HCT116 (cell line): Measurements from ENCODE around the gene LDHD. TPM values are rescaled to one million over a fixed set of nuclear protein-coding genes. Genes with fewer than 3 reads are reported as not detected.

Experiments used
- ATAC-seq: fragments of 200-7000 bp; cut with Tn5 transposase; 2 replicates; pipeline ENCODE4 v1.9.1; 2020; ENCODE audit warnings: mild to moderate bottlenecking, moderate library complexity
- BruUV-seq: library from RNA; stranded (reverse); fragments of 400-500 nt; replicated peaks from 2 replicates; lab custom pipeline; 2021; lab: Mats Ljungman, UMichigan
- CTCF ChIA-PET: fragments of 300-600 bp; sonication (Branson Sonifier 250); formaldehyde crosslinking; loops from one replicate; lab custom pipeline; 2021; ENCODE audit warnings: antibody characterized with exemption; lab: Charles Lee
- POLR2A ChIA-PET: fragments of 300-600, 350-600 bp; sonication (Branson Sonifier 250); formaldehyde crosslinking; loops from one replicate; lab custom pipeline; 2021; ENCODE audit warnings: antibody characterized with exemption; lab: Charles Lee
- RAD21 ChIA-PET, 2 experiments: fragments of 300-600 bp; sonication (Branson Sonifier 250); formaldehyde crosslinking; loops; one replicate each; lab custom pipeline; 2023; ENCODE audit warnings: low total read pairs in 2 of 2; ENCODE audit not compliant: uncharacterized antibody in 2 of 2, unreplicated experiment in 2 of 2, low non-redundant PET in 1 of 2; lab: Charles Lee
- DNase-seq: peaks from one replicate; pipeline ENCODE4 v3.0.0-alpha.2; 2010; ENCODE audit warnings: low read depth, low spot score
- H2AFZ ChIP-seq: fragments of 200-600 bp; shearing (Covaris generic), sonication (generic); 2 replicates; pipeline ENCODE4 v1.6.1; 2017; ENCODE audit warnings: low read depth, mixed run types, mixed read lengths, antibody characterized with exemption, low read length; ENCODE audit not compliant: poor library complexity, severe bottlenecking
- H3K27ac ChIP-seq: 2 replicates; pipeline ENCODE4 v1.5.1; 2012; ENCODE audit warnings: low read depth, low read length
- H3K27me3 ChIP-seq: fragments of 200-600 bp; sonication (generic); 2 replicates; pipeline ENCODE4 v1.6.1; 2016; ENCODE audit warnings: mixed run types, low read length, mixed read lengths; ENCODE audit not compliant: insufficient read depth
- H3K36me3 ChIP-seq, 2 experiments: fragments of 200-500 bp in 1 of 2; fragments of 200-600 bp in 1 of 2; sonication (Bioruptor generic) in 1 of 2; sonication (generic) in 1 of 2; 2 replicates each; pipeline versions ENCODE4 v1.5.1 to v1.6.1; 2014 to 2016; ENCODE audit warnings: low read length in 2 of 2, inconsistent platforms in 1 of 2, mixed read lengths in 1 of 2, mixed run types in 1 of 2; ENCODE audit not compliant: insufficient read depth in 2 of 2, control insufficient read depth in 1 of 2
- H3K4me1 ChIP-seq, 2 experiments: fragments of 200-600 bp in 1 of 2; sonication (generic) in 1 of 2; 2 replicates each; pipeline versions ENCODE4 v1.5.1 to v1.6.1; 2012 to 2017; ENCODE audit warnings: low read length in 2 of 2, inconsistent platforms in 1 of 2, mild to moderate bottlenecking in 1 of 2, mixed read lengths in 1 of 2, mixed run types in 1 of 2, moderate library complexity in 1 of 2; ENCODE audit not compliant: insufficient read depth in 2 of 2, control insufficient read depth in 1 of 2
- H3K4me2 ChIP-seq: fragments of 200-600 bp; sonication (generic); 2 replicates; pipeline ENCODE4 v1.6.1; 2017; ENCODE audit warnings: mixed run types, low read length, mixed read lengths
- H3K4me3 ChIP-seq, 2 experiments: fragments of 200-600 bp in 1 of 2; sonication (generic) in 1 of 2; replicated peaks in 1 of 2; 2 replicates each; pipeline ENCODE4 v1.5.1; 2011 to 2016; ENCODE audit warnings: low read length in 2 of 2, control low read depth in 1 of 2, low read depth in 1 of 2, mild to moderate bottlenecking in 1 of 2, mixed read lengths in 1 of 2, mixed run types in 1 of 2
- H3K79me2 ChIP-seq: fragments of 200-600 bp; sonication (generic); 2 replicates; pipeline ENCODE4 v1.6.1; 2017; ENCODE audit warnings: mild to moderate bottlenecking, mixed run types, low read length, moderate library complexity, mixed read lengths; ENCODE audit not compliant: insufficient read depth
- H3K9ac ChIP-seq: fragments of 200-600 bp; sonication (generic); 2 replicates; pipeline ENCODE4 v1.6.1; 2016; ENCODE audit warnings: low read length, mixed read lengths
- H3K9me2 ChIP-seq: fragments of 200-600 bp; sonication (generic), shearing (Covaris generic); 2 replicates; pipeline ENCODE4 v1.6.1; 2017; ENCODE audit warnings: mixed run types, mild to moderate bottlenecking, moderate library complexity; ENCODE audit not compliant: insufficient read depth
- H3K9me3 ChIP-seq, 2 experiments: fragments of 200-500 bp in 1 of 2; fragments of 200-600 bp in 1 of 2; sonication (Bioruptor generic) in 1 of 2; sonication (generic) in 1 of 2; 2 replicates each; pipeline ENCODE4 v1.6.1; 2014 to 2017; ENCODE audit warnings: low read length in 2 of 2, mixed read lengths in 2 of 2, inconsistent platforms in 1 of 2, low read depth in 1 of 2, mild to moderate bottlenecking in 1 of 2, mixed run types in 1 of 2, moderate library complexity in 1 of 2; ENCODE audit not compliant: control insufficient read depth in 1 of 2, insufficient read depth in 1 of 2
- H4K20me1 ChIP-seq: fragments of 200-600 bp; sonication (generic), shearing (Covaris generic); 2 replicates; pipeline ENCODE4 v1.6.1; 2017; ENCODE audit warnings: mixed run types, mild to moderate bottlenecking, moderate library complexity; ENCODE audit not compliant: insufficient read depth
- CBX3 ChIP-seq: IDR thresholded peaks from 2 replicates; pipeline ENCODE4 v1.6.1; 2012; ENCODE audit warnings: low read depth
- CEBPB ChIP-seq: IDR thresholded peaks from 2 replicates; pipeline ENCODE4 v1.6.1; 2012; ENCODE audit warnings: low read depth
- EGR1 ChIP-seq: IDR thresholded peaks from 2 replicates; pipeline ENCODE4 v1.6.1; 2012; ENCODE audit warnings: low read depth
- EZH2 ChIP-seq: fragments of 200-600 bp; sonication (generic); IDR thresholded peaks from 2 replicates; pipeline ENCODE4 v1.6.1; 2017; ENCODE audit warnings: antibody characterized with exemption, mixed run types
- EZH2phosphoT487 ChIP-seq: fragments of 200-600 bp; IDR thresholded peaks from 2 replicates; pipeline ENCODE4 v1.6.1; 2018; ENCODE audit warnings: antibody characterized with exemption, borderline replicate concordance
- FOSL1 ChIP-seq: IDR thresholded peaks from 2 replicates; pipeline ENCODE4 v1.6.1; 2012; ENCODE audit warnings: low read depth
- POLR2A ChIP-seq: IDR thresholded peaks from 2 replicates; pipeline ENCODE4 v1.7.0; 2011; ENCODE audit warnings: borderline replicate concordance; ENCODE audit not compliant: insufficient read depth, insufficient read length; ENCODE audit errors: extremely low read depth
- RAD21 ChIP-seq: IDR thresholded peaks from 2 replicates; pipeline ENCODE4 v1.6.1; 2012; ENCODE audit warnings: low read depth, mild to moderate bottlenecking
- SIN3A ChIP-seq: IDR thresholded peaks from 2 replicates; pipeline ENCODE4 v1.6.1; 2012; ENCODE audit warnings: low read depth
- SP1 ChIP-seq: IDR thresholded peaks from 2 replicates; pipeline ENCODE4 v1.6.1; 2012; ENCODE audit warnings: low read depth
- SRF ChIP-seq: IDR thresholded peaks from 2 replicates; pipeline ENCODE4 v1.6.1; 2012; ENCODE audit warnings: low read depth
- TCF7L2 ChIP-seq: IDR thresholded peaks from 2 replicates; pipeline ENCODE4 v1.7.0; 2011; ENCODE audit warnings: borderline replicate concordance, inconsistent platforms; ENCODE audit not compliant: insufficient read depth, insufficient read length; ENCODE audit errors: extremely low read depth
- ZFX ChIP-seq: fragments of 450-650 bp; IDR thresholded peaks from 2 replicates; pipeline ENCODE4 v1.6.1; 2017
- ZNF274 ChIP-seq: fragments of 200-500 bp; sonication (Bioruptor generic); IDR thresholded peaks from 2 replicates; pipeline ENCODE4 v1.6.1; 2014; ENCODE audit warnings: mild to moderate bottlenecking, low read depth, low read length, inconsistent platforms
- intact Hi-C: fragments of 100-400 bp; cut with micrococcal nuclease; formaldehyde crosslinking; loops from 2 replicates; pipeline ENCODE4 v1.10.0; 2022
- total RNA-seq: library from RNA; stranded (reverse); gene quantifications from one replicate; pipeline ENCODE4 v1.2.1, GENCODE V29; 2021; ENCODE audit not compliant: unreplicated experiment
- TF ChIP-seq, protein P1 (sequence below): IDR thresholded peaks from 2 replicates; pipeline ENCODE4 v1.6.1; 2012
- TF ChIP-seq, protein P2 (sequence below): IDR thresholded peaks from 2 replicates; pipeline ENCODE4 v1.6.1; 2012
- TF ChIP-seq, protein P3 (sequence below): IDR thresholded peaks from 2 replicates; pipeline ENCODE4 v1.6.1; 2012; ENCODE audit warnings: low read depth
- TF ChIP-seq, protein P4 (sequence below): IDR thresholded peaks from 2 replicates; pipeline ENCODE4 v1.6.1; 2011; ENCODE audit warnings: mild to moderate bottlenecking, low read length, moderate library complexity; ENCODE audit not compliant: insufficient replicate concordance; ENCODE audit errors: extremely low read depth

Gene LDHD
- total RNA-seq, 1 experiment from 2014 or later = 3.4 TPM

DNA sequence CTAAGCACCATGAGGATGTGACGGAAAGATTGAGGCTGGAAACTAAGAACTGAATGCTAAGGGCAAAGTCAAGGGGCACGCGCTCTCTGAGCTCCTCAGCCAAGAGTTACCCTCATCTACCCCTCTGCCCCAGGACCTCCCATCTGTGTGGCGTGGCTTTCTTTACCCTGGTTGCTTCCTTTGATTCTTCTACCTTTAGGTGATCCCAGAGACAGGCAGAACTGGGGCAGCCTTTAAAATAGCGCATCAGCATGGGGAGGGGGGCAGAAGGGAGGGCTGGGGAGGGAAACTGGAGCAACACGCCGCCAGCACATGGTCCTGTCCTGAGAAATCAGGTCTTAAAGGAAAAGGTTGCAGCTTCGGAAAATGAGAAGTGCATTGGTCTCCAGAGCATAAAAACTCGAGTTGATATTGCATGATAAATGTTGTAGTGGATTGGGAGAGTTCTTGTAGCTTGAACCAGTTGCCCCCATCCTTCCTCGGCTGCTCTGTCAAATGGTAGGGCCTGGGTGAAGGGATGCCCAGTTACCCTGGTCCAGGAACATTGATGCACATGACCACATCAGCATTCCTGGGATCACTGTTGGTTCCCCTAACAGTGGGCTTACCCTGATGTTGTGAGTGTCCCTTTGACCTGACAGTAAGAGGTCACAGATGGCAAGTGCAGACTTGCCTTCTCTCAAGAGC, 29.7 kb downstream of the LDHD start:
- H3K4me3 ChIP-seq = no peak overlapping the region
- DNase-seq (no peak), ATAC-seq (no peak)
- H4K20me1 ChIP-seq = no peaks in the 10 kb centered on the region
- no peak overlapping the region for H3K9ac ChIP-seq
- peaks cover 35 to 52% of the 10 kb centered on the region in 2 experiments for H3K4me1 ChIP-seq
- ChIA-PET CTCF (interaction anchor here (1.9 kb wide), 1 partner anchor 24 kb away, joined by 5 read pairs; no protein-coding TSS in a partner anchor), RAD21 (interaction anchor here in 1 of 2 experiments (0.7 kb wide), 1 partner anchor 19 kb away, joined by 4 read pairs; no protein-coding TSS in a partner anchor), POLR2A (no interaction called here)
- H3K27ac ChIP-seq = no peak overlapping the region
- H3K36me3 ChIP-seq = no peaks in the 10 kb centered on the region
- H3K27me3 ChIP-seq = no peaks in the 10 kb centered on the region
- intact Hi-C loops = no loop called here
- TF ChIP-seq FOSL1 (no peak), ZFX (no peak), SP1 (no peak), CBX3 (no peak), RAD21 (no peak), TCF7L2 (no peak), EGR1 (no peak), CEBPB (no peak), POLR2A (no peak), SRF (no peak), EZH2 (no peak), ZNF274 (no peak), EZH2phosphoT487 (no peak), SIN3A (no peak)
- TF ChIP-seq, protein P1, sequence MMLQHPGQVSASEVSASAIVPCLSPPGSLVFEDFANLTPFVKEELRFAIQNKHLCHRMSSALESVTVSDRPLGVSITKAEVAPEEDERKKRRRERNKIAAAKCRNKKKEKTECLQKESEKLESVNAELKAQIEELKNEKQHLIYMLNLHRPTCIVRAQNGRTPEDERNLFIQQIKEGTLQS = no peak
- TF ChIP-seq, protein P2, sequence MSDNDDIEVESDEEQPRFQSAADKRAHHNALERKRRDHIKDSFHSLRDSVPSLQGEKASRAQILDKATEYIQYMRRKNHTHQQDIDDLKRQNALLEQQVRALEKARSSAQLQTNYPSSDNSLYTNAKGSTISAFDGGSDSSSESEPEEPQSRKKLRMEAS = no peak
- TF ChIP-seq, protein P3, sequence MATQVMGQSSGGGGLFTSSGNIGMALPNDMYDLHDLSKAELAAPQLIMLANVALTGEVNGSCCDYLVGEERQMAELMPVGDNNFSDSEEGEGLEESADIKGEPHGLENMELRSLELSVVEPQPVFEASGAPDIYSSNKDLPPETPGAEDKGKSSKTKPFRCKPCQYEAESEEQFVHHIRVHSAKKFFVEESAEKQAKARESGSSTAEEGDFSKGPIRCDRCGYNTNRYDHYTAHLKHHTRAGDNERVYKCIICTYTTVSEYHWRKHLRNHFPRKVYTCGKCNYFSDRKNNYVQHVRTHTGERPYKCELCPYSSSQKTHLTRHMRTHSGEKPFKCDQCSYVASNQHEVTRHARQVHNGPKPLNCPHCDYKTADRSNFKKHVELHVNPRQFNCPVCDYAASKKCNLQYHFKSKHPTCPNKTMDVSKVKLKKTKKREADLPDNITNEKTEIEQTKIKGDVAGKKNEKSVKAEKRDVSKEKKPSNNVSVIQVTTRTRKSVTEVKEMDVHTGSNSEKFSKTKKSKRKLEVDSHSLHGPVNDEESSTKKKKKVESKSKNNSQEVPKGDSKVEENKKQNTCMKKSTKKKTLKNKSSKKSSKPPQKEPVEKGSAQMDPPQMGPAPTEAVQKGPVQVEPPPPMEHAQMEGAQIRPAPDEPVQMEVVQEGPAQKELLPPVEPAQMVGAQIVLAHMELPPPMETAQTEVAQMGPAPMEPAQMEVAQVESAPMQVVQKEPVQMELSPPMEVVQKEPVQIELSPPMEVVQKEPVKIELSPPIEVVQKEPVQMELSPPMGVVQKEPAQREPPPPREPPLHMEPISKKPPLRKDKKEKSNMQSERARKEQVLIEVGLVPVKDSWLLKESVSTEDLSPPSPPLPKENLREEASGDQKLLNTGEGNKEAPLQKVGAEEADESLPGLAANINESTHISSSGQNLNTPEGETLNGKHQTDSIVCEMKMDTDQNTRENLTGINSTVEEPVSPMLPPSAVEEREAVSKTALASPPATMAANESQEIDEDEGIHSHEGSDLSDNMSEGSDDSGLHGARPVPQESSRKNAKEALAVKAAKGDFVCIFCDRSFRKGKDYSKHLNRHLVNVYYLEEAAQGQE = no peak
- TF ChIP-seq, protein P4, sequence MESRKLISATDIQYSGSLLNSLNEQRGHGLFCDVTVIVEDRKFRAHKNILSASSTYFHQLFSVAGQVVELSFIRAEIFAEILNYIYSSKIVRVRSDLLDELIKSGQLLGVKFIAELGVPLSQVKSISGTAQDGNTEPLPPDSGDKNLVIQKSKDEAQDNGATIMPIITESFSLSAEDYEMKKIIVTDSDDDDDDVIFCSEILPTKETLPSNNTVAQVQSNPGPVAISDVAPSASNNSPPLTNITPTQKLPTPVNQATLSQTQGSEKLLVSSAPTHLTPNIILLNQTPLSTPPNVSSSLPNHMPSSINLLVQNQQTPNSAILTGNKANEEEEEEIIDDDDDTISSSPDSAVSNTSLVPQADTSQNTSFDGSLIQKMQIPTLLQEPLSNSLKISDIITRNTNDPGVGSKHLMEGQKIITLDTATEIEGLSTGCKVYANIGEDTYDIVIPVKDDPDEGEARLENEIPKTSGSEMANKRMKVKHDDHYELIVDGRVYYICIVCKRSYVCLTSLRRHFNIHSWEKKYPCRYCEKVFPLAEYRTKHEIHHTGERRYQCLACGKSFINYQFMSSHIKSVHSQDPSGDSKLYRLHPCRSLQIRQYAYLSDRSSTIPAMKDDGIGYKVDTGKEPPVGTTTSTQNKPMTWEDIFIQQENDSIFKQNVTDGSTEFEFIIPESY = no peak
- no peak overlapping the region for H3K4me2 ChIP-seq
- BruUV-seq = no TSS peak
- H3K9me3 ChIP-seq = no peaks in the 10 kb centered on the region
- H2AFZ ChIP-seq = no peak overlapping the region
- no peaks in the 10 kb centered on the region for H3K9me2 ChIP-seq
- H3K79me2 ChIP-seq = peaks cover 37% of the 10 kb centered on the region
